HL-60 (cell line): ENCODE results near the gene EID3.

Experiments
- CTCF ChIP-seq: IDR thresholded peaks from one replicate; pipeline ENCODE4 v1.5.1; 2011; ENCODE audit warnings: low read length, control low read depth, inconsistent platforms; ENCODE audit not compliant: insufficient read depth
- GABPA ChIP-seq: IDR thresholded peaks from 2 replicates; pipeline ENCODE4 v1.6.1; 2012; ENCODE audit warnings: low read depth
- POLR2AphosphoS5 ChIP-seq: IDR thresholded peaks from 2 replicates; pipeline ENCODE4 v1.6.1; 2012; ENCODE audit warnings: low read depth

GRCh38 chr12:104307655-104308000 lies 4.1 kb downstream of the EID3 start:
- TF ChIP-seq CTCF, result no peak
- TF ChIP-seq POLR2AphosphoS5, result no peak
- TF ChIP-seq GABPA, result no peak
